Nephron (organoid): ENCODE measurements around the gene C19orf33.

Source experiments
- H3K27ac Mint-ChIP-seq, 3 experiments: 2 replicates each; pipeline ENCODE4 v1.8.0; 2020; ENCODE audit warnings: mixed read lengths in 3 of 3, mild to moderate bottlenecking in 2 of 3, moderate library complexity in 1 of 3
- H3K27me3 Mint-ChIP-seq: 2 replicates; pipeline ENCODE4 v1.8.0; 2021; ENCODE audit warnings: low read depth, mild to moderate bottlenecking, moderate library complexity, mixed read lengths
- H3K36me3 Mint-ChIP-seq: 2 replicates; pipeline ENCODE4 v1.8.0; 2020; ENCODE audit warnings: low read depth, mixed read lengths
- H3K4me1 Mint-ChIP-seq: 2 replicates; pipeline ENCODE4 v1.8.0; 2020; ENCODE audit warnings: mixed read lengths
- H3K4me3 Mint-ChIP-seq, 3 experiments: 2 replicates each; pipeline ENCODE4 v1.8.0; 2020; ENCODE audit warnings: mild to moderate bottlenecking in 3 of 3, mixed read lengths in 3 of 3, moderate library complexity in 2 of 3
- H3K9me3 Mint-ChIP-seq: 2 replicates; pipeline ENCODE4 v1.8.0; 2020; ENCODE audit warnings: mixed read lengths
- TF ChIP-seq, protein P1 (sequence below), 3 experiments: fragments of 200-600 bp; sonication (generic); IDR thresholded peaks; one replicate each; pipeline ENCODE4 v1.5.0; 2021; ENCODE audit warnings: antibody characterized with exemption in 3 of 3; ENCODE audit not compliant: unreplicated experiment in 3 of 3

C19orf33 gene

DNA sequence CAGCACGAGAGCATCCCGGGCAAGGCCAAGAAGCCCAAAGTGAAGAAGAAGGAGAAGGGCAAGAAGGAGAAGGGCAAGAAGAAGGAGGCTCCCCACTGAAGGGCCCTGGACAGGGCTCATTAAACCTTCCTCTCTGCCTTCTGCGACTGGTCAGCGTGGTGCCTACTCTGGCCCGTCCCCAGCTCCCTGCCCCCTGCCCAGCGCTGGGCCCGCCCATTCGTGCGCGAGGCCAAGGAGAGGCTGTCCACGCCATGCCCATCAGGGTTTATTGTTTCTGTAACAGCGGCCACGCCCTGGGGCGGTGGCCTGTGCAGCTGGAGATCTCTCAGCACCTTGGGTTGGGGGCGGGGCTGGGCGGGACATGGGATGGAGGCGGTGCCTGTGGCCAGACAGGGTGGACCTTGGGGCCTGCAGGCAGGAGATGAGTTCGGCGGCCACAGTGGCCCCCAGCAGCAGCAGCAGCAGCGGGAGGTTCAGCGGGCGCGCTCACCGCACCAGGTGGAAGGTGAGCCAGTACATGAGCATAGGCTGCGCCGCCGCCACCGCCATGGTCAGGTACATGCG lies 897 bp downstream of the C19orf33 start:
- H3K4me3 Mint-ChIP-seq = peak overlapping the region in 1 of 3 experiments; percentile 21
- no peaks in the 10 kb centered on the region for H3K4me1 Mint-ChIP-seq
- no peaks in the 10 kb centered on the region for H3K36me3 Mint-ChIP-seq
- TF ChIP-seq, protein P1, sequence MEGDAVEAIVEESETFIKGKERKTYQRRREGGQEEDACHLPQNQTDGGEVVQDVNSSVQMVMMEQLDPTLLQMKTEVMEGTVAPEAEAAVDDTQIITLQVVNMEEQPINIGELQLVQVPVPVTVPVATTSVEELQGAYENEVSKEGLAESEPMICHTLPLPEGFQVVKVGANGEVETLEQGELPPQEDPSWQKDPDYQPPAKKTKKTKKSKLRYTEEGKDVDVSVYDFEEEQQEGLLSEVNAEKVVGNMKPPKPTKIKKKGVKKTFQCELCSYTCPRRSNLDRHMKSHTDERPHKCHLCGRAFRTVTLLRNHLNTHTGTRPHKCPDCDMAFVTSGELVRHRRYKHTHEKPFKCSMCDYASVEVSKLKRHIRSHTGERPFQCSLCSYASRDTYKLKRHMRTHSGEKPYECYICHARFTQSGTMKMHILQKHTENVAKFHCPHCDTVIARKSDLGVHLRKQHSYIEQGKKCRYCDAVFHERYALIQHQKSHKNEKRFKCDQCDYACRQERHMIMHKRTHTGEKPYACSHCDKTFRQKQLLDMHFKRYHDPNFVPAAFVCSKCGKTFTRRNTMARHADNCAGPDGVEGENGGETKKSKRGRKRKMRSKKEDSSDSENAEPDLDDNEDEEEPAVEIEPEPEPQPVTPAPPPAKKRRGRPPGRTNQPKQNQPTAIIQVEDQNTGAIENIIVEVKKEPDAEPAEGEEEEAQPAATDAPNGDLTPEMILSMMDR (IDR thresholded peaks at IDR 0.05; ENCODE audit: unreplicated experiment in 3 of 3) = no peak
- no peaks in the 10 kb centered on the region for H3K9me3 Mint-ChIP-seq
- H3K27me3 Mint-ChIP-seq = peaks cover 4% of the 10 kb centered on the region
- H3K27ac Mint-ChIP-seq = peak overlapping the region in 1 of 3 experiments; percentile 28

DNA sequence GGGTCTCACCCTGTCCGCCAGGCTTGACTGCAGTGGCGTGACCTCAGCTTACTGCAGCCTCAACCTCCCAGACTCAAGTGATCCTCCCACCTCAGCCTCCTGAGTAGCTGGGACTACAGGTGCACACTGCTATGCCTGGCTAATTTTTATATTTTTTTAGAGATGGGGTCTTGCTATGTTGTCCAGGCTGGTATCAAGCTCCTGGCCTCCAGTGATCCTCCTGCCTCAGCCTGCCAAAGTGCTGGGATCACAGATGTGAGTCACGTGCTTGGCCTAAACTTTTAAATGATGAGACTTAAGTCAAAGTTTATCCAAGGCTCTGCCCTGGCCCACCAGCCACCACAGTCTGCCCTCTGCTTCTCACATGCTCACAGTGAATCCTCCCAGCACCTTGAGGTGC lies 2.2 kb downstream of the C19orf33 start:
- peaks cover 5% of the 10 kb centered on the region for H3K36me3 Mint-ChIP-seq
- H3K4me1 Mint-ChIP-seq = no peaks in the 10 kb centered on the region
- H3K9me3 Mint-ChIP-seq = no peaks in the 10 kb centered on the region
- peaks cover 4% of the 10 kb centered on the region for H3K27me3 Mint-ChIP-seq
- H3K27ac Mint-ChIP-seq = no peak overlapping the region
- no peak overlapping the region for H3K4me3 Mint-ChIP-seq
- TF ChIP-seq, protein P1 (IDR thresholded peaks at IDR 0.05; ENCODE audit: unreplicated experiment in 3 of 3) = no peak

DNA sequence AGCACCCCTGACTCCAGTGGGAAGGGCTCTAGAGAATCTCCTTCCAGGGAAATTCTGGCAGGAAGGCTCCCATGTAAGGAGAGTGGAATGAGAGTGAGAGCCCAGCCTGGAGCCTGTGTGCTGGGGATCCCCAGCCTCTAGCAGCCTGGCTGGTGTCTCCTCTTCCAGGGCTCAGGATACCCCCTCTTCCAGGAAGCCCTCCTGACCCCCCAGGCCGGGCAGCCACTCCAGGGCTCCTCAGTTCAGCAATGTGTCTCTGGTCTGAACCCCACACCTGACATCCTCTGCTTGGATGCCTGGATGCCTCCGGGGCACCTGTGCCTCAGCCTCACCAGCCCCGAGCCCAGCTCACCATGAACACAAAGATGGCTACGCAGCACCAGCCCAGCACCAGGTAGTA lies 3.0 kb downstream of the C19orf33 start:
- Mint-ChIP-seq H3K9me3 (no peaks in the 10 kb centered on the region), H3K27me3 (peaks cover 4% of the 10 kb centered on the region), H3K4me1 (no peaks in the 10 kb centered on the region), H3K4me3 (no peak overlapping the region), H3K27ac (no peak overlapping the region), H3K36me3 (peaks cover 5% of the 10 kb centered on the region)
- TF ChIP-seq, protein P1 (IDR thresholded peaks at IDR 0.05; ENCODE audit: unreplicated experiment in 3 of 3) = no peak

DNA sequence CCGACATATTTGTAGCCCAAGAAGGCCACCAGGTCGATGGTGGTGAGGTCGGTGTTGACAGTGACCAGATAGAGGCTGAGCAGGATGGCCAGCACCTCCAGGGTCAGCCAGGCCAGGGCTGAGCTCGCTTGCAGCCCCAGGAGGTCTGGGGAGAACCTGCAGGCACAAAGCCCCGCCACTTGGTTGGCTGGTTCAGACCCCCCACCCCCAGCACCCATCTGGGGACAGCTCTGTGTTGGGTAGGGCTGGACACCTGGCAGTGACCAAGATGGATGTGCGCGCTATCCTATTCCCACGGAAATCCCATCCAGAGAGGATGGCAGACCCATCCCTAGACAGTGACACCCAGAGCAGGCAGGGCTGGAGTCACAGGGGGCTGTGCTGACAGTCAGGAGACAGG lies 3.5 kb downstream of the C19orf33 start:
- peaks cover 3% of the 10 kb centered on the region for H3K27me3 Mint-ChIP-seq
- peaks cover 5% of the 10 kb centered on the region for H3K36me3 Mint-ChIP-seq
- H3K9me3 Mint-ChIP-seq = no peaks in the 10 kb centered on the region
- H3K27ac Mint-ChIP-seq = no peak overlapping the region
- TF ChIP-seq, protein P1 (IDR thresholded peaks at IDR 0.05; ENCODE audit: unreplicated experiment in 3 of 3) = no peak
- H3K4me3 Mint-ChIP-seq = no peak overlapping the region
- no peaks in the 10 kb centered on the region for H3K4me1 Mint-ChIP-seq

DNA sequence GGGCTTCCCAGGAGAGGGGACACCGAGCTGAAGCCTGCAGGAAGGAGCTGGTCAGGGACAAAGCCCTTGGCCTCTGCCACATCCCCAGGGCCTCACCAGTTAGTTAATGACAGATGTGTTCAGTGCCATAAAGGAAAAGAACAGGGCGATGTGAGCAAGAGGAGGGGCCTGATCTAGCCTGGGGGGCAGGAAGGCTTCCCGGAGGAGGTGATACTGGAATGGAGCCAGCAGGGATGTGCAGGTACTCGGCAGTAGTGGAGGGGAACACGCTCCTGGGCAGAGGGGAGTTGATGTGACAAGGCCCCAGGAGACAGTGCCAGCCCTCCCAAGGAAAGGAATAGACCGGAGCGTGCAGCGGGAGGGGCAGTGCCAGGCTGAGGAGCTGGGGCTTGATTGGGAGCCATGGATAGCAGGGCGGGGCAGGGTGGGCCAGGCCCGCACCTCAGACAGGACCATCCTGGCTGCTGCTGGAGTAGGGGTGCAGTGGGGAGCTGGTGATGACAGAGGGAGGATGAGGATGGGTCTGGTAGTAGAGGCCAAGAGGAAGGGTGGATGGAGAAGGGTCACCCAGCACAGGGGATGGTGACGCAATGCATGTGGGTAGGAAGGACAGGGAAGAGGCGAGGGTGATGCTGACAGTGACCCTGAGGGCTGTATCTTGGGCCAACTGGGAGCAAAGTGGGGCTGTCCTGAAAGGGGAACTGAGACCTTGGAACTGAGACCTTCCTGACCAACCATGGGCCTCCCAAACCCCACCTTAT lies 4.1 kb downstream of the C19orf33 start:
- no peak overlapping the region for H3K4me3 Mint-ChIP-seq

More for the DNA sequence above, 4.1 kb downstream of the C19orf33 start:
- no peaks in the 10 kb centered on the region for H3K27me3 Mint-ChIP-seq
- H3K4me1 Mint-ChIP-seq = no peaks in the 10 kb centered on the region
- H3K9me3 Mint-ChIP-seq = no peaks in the 10 kb centered on the region
- TF ChIP-seq, protein P1 (IDR thresholded peaks at IDR 0.05; ENCODE audit: unreplicated experiment in 3 of 3) = no peak
- H3K36me3 Mint-ChIP-seq = peaks cover 5% of the 10 kb centered on the region
- no peak overlapping the region for H3K27ac Mint-ChIP-seq
